Stimulated activated CD8-positive, alpha-beta memory T cell treated with anti-CD3 and anti-CD28 coated beads, Interleukin-12 subunit alpha, Interleukin-12 subunit beta, amount 100 ng/mL, for 24 hours (primary cell): ENCODE results near the gene BLOC1S4.
"Not testable (repeated sequence)": the region's sequence is repeated elsewhere in the genome, so short reads cannot be mapped to it uniquely, and the experiment has no call there.

Experiments
- DNase-seq: peaks from one replicate; pipeline ENCODE4 v3.0.0-alpha.2; 2020; ENCODE audit errors: extremely low read depth

BLOC1S4 gene

GRCh38 chr4:6716018-6716911, at the start of gene BLOC1S4:
TSS of gene BLOC1S4 (plus strand) at chr4:6716174. CDS start at chr4:6716210, 36 bp downstream.
- peak; percentile 61 for DNase-seq

- DNase-seq = no peak
These were observed 47.6 kb upstream of the BLOC1S4 start for GRCh38 chr4:6668391-6668790.

GRCh38 chr4:6671648-6672047, 44.3 kb upstream of the BLOC1S4 start:
- no peak for DNase-seq

GRCh38 chr4:6672131-6672530, 43.8 kb upstream of the BLOC1S4 start:
- DNase-seq = no peak

- not testable (repeated sequence) for DNase-seq
These were observed 43.3 kb upstream of the BLOC1S4 start for GRCh38 chr4:6672541-6673190.

GRCh38 chr4:6673191-6673659, 42.7 kb upstream of the BLOC1S4 start:
- not testable (repeated sequence) for DNase-seq

GRCh38 chr4:6673660-6674499, 42.1 kb upstream of the BLOC1S4 start:
- DNase-seq = peak; percentile 84

- DNase-seq = no peak
These were observed 41.3 kb upstream of the BLOC1S4 start for GRCh38 chr4:6674500-6675149.

- no peak for DNase-seq
These were observed 39.0 kb upstream of the BLOC1S4 start for GRCh38 chr4:6676722-6677558.

GRCh38 chr4:6680372-6681034, 35.5 kb upstream of the BLOC1S4 start:
- DNase-seq = no peak

- DNase-seq = no peak
These were observed 34.8 kb upstream of the BLOC1S4 start for GRCh38 chr4:6681191-6681590.

GRCh38 chr4:6682862-6683590, 32.9 kb upstream of the BLOC1S4 start:
- DNase-seq = no peak

- DNase-seq = no peak
These were observed 31.3 kb upstream of the BLOC1S4 start for GRCh38 chr4:6684656-6685055.

GRCh38 chr4:6686104-6686787, 29.7 kb upstream of the BLOC1S4 start:
- no peak for DNase-seq

- no peak for DNase-seq
These were observed 27.8 kb upstream of the BLOC1S4 start for GRCh38 chr4:6687947-6688878.

GRCh38 chr4:6688879-6689505, 27.0 kb upstream of the BLOC1S4 start:
- peak; percentile 49 for DNase-seq

- no peak for DNase-seq
These were observed 26.4 kb upstream of the BLOC1S4 start for GRCh38 chr4:6689506-6689960.
